ENCODE measurements around the gene CADM2. TPM values are rescaled to one million over a fixed set of nuclear protein-coding genes. Genes with fewer than 3 reads are reported as not detected.

The CADM2 gene
- total RNA-seq, 1 donor, result under 0.01 TPM

- TF ChIP-seq CTCF (IDR thresholded peaks at IDR 0.05; ENCODE audit: insufficient read depth, low read depth, low read length), result no peak
- no peak overlapping the region for H3K4me3 ChIP-seq (ENCODE audit: low read depth, low read length)
- DNase-seq (ENCODE audit: low read depth), result no peak
These were observed 644.6 kb downstream of the CADM2 start for GRCh38 chr3:85603378-85603777.

GRCh38 chr3:85604641-85605040, 645.9 kb downstream of the CADM2 start:
- TF ChIP-seq CTCF (IDR thresholded peaks at IDR 0.05; ENCODE audit: insufficient read depth, low read depth, low read length), result no peak
- no peak overlapping the region for H3K4me3 ChIP-seq (ENCODE audit: low read depth, low read length)
- no peak for DNase-seq (ENCODE audit: low read depth)

- DNase-seq (ENCODE audit: low read depth), result no peak
- no peak for TF ChIP-seq CTCF (IDR thresholded peaks at IDR 0.05; ENCODE audit: insufficient read depth, low read depth, low read length)
- H3K4me3 ChIP-seq (ENCODE audit: low read depth, low read length), result no peak overlapping the region
These were observed 646.3 kb downstream of the CADM2 start for GRCh38 chr3:85605066-85605465.

GRCh38 chr3:85626662-85627061, 667.9 kb downstream of the CADM2 start:
- no peak for DNase-seq (ENCODE audit: low read depth)
- no peak overlapping the region for H3K4me3 ChIP-seq (ENCODE audit: low read depth, low read length)
- no peak for TF ChIP-seq CTCF (IDR thresholded peaks at IDR 0.05; ENCODE audit: insufficient read depth, low read depth, low read length)

GRCh38 chr3:85627932-85628331, 669.1 kb downstream of the CADM2 start:
- H3K4me3 ChIP-seq (ENCODE audit: low read depth, low read length), result no peak overlapping the region
- TF ChIP-seq CTCF (IDR thresholded peaks at IDR 0.05; ENCODE audit: insufficient read depth, low read depth, low read length), result no peak
- DNase-seq (ENCODE audit: low read depth), result no peak

- no peak for TF ChIP-seq CTCF (IDR thresholded peaks at IDR 0.05; ENCODE audit: insufficient read depth, low read depth, low read length)
- no peak for DNase-seq (ENCODE audit: low read depth)
- H3K4me3 ChIP-seq (ENCODE audit: low read depth, low read length), result no peak overlapping the region
These were observed 672.3 kb downstream of the CADM2 start for GRCh38 chr3:85631070-85631469.

GRCh38 chr3:85632921-85633320, 674.1 kb downstream of the CADM2 start:
- no peak for DNase-seq (ENCODE audit: low read depth)
- H3K4me3 ChIP-seq (ENCODE audit: low read depth, low read length), result no peak overlapping the region
- TF ChIP-seq CTCF (IDR thresholded peaks at IDR 0.05; ENCODE audit: insufficient read depth, low read depth, low read length), result no peak

Measured in fibroblast of villous mesenchyme (primary cell).